Heart left ventricle (tissue), 16 donors: ENCODE measurements around the gene YPEL5. TPM values are rescaled to one million over a fixed set of nuclear protein-coding genes. Genes with fewer than 3 reads are reported as not detected.
"Not testable (repeated sequence)": the region's sequence is repeated elsewhere in the genome, so short reads cannot be mapped to it uniquely, and the experiment has no call there.

Experiments
- ATAC-seq, 4 donors: fragments of 200-7000 bp; cut with Tn5 transposase; one replicate each; pipeline ENCODE4 v1.9.1; 2020 to 2022; ENCODE audit warnings: moderate library complexity in 4 of 4, mild to moderate bottlenecking in 3 of 4, moderate number of reproducible peaks in 1 of 4
- DNase-seq, 5 donors: peaks; one replicate each; pipeline ENCODE4 v3.0.0-alpha.2; 2020
- H3K27ac ChIP-seq, 12 donors: fragments of 200-600 bp; sonication (generic) in 4 of 12; one replicate each; pipeline versions ENCODE4 v1.5.0 to v1.8.0; 2016 to 2022; ENCODE audit warnings: mild to moderate bottlenecking in 2 of 12
- H3K27me3 ChIP-seq, 9 donors: fragments of 200-600 bp; sonication (generic) in 2 of 9; one replicate each; pipeline versions ENCODE4 v1.5.1 to v1.8.0; 2016 to 2022; ENCODE audit warnings: mild to moderate bottlenecking in 3 of 9
- H3K36me3 ChIP-seq, 9 donors: fragments of 200-600 bp; sonication (generic) in 2 of 9; one replicate each; pipeline versions ENCODE4 v1.5.0 to v1.8.0; 2018 to 2022; ENCODE audit warnings: mild to moderate bottlenecking in 2 of 9
- H3K4me1 ChIP-seq, 12 donors: fragments of 200-600 bp; sonication (generic) in 4 of 12; one replicate each; pipeline versions ENCODE4 v1.5.0 to v1.8.0; 2016 to 2022; ENCODE audit warnings: mild to moderate bottlenecking in 3 of 12
- H3K4me3 ChIP-seq, 12 donors: fragments of 200-600 bp; sonication (generic) in 4 of 12; one replicate each; pipeline versions ENCODE4 v1.5.0 to v1.8.0; 2017 to 2022; ENCODE audit warnings: mild to moderate bottlenecking in 9 of 12, moderate library complexity in 4 of 12
- H3K9me3 ChIP-seq, 12 donors: fragments of 200-600 bp; sonication (generic) in 4 of 12; one replicate each; pipeline versions ENCODE4 v1.5.0 to v1.8.0; 2016 to 2022; ENCODE audit warnings: mild to moderate bottlenecking in 1 of 12
- POLR2A ChIP-seq, 2 donors: fragments of 450-650 bp; IDR thresholded peaks; one replicate each; pipeline ENCODE4 v1.6.1; 2017; ENCODE audit warnings: antibody characterized with exemption in 2 of 2, mild to moderate bottlenecking in 2 of 2, moderate library complexity in 2 of 2
- WGBS, 4 donors: extraction: QIAGEN DNeasy Blood & Tissue Kit in 2 of 4; methylation state at CpG; one replicate each; pipeline versions ENCODE4 v1.1.5 to v1.1.7; 2013 to 2018; 5-methylcytosine and 5-hydroxymethylcytosine counted together
- intact Hi-C, 10 donors: fragments of 100-400 bp; cut with DNase I; formaldehyde crosslinking; loops; one replicate each; pipeline versions ENCODE4 v1.11.1 to v1.14.2; 2022
- long read RNA-seq, 3 donors: library from polyadenylated mRNA; unstranded; transcript quantifications; one replicate each; pipeline ENCODE4 v2.0.0, GENCODE V29; 2020 to 2021
- polyA plus RNA-seq, 2 donors: library from polyadenylated mRNA; stranded (reverse); fragments of 200-250 nt; gene quantifications; one replicate each; pipeline ENCODE4 v1.2.3, GENCODE V29; 2013
- total RNA-seq, 9 donors: library from RNA; depleted of rRNA in 2 of 9; stranded (reverse); fragments of >200 nt in 2 of 9; fragmentation: NEBNext Ultra II Directional in 3 of 9; extraction: Animal tissue kit (Norgen Biotek cat#: 25700) in 3 of 9; gene quantifications; one replicate each; pipeline versions ENCODE4 v1.1.0 to v1.2.4, GENCODE V29; 2016 to 2023
- TF ChIP-seq, protein P1 (sequence below), 12 donors: fragments of 200-600 bp; sonication (generic) in 4 of 12; IDR thresholded peaks; one replicate each; pipeline versions ENCODE4 v1.5.0 to v1.8.0; 2018 to 2022; ENCODE audit warnings: antibody characterized with exemption in 12 of 12, mild to moderate bottlenecking in 5 of 12
- donor health status: ischemic (EF 13 %, LVEDD 7.1; RV severe dilation, severe dysfunction).
- donor health status: healthy with polysubstance abuse.
- donor health status: DM: no; HTN: yes; CAD: no.
- donor health status: DM: no; HTN: no; CAD: no.
- donor health status: ischemic (EF 25% LVEDD 6.9; RV normal size, moderate dysfunction).
- donor health status: ischemic (EF 25% LVEDD 5.7; RV mildly dilated, moderate dysfunction).
- donor health status: healthy.
- donor health status: DM: yes; HTN: yes; CAD: no.
- donor health status: ischemic (EF 35%, LVEDD 5.7; RV mildly dilated, moderate dysfunction).
- donor health status: nonischemic (EF 11% LVEDD 7.7; RV severe dilation, severe dysfunction).
- donor health status: DM: yes; HTN: yes; CAD: no.
- donor health status: PGD.
- donor health status: ischemic (EF 29% LVEDD 5.4; RV normal size, mild dysfunction).
- donor health status: nonischemic (EF 23%, LVEDD 6.1; RV moderate dilation, normal function).

YPEL5 gene
- 10 to 100 TPM; 44.7 to 90.6 (median 66.5) TPM for total RNA-seq
- polyA plus RNA-seq, result 10 to 100 TPM; 36.4 to 42.0 TPM
- long read RNA-seq, donor 1, transcript YPEL5-201 (3 exons, 2,182 nt), result major isoform, 43 of 65 reads
- long read RNA-seq, donor 1, partial matches to known transcripts, result 0 of 65 reads
- long read RNA-seq, donor 1, other reads (novel, unspliced or antisense), result 15 of 65 reads
- long read RNA-seq, donor 2, transcript YPEL5-202 (4 exons, 2,499 nt), result minor isoform, 15 of 233 reads
- long read RNA-seq, donor 2, transcript YPEL5-201 (3 exons, 2,182 nt), result major isoform, 169 of 233 reads
- long read RNA-seq, donor 2, partial matches to known transcripts, result 4 of 233 reads
- long read RNA-seq, donor 2, other reads (novel, unspliced or antisense), result 34 of 233 reads
- long read RNA-seq, donor 3, transcript YPEL5-201 (3 exons, 2,182 nt), result major isoform, 50 of 67 reads
- long read RNA-seq, donor 3, partial matches to known transcripts, result 0 of 67 reads
- long read RNA-seq, donor 3, other reads (novel, unspliced or antisense), result 10 of 67 reads

DNA sequence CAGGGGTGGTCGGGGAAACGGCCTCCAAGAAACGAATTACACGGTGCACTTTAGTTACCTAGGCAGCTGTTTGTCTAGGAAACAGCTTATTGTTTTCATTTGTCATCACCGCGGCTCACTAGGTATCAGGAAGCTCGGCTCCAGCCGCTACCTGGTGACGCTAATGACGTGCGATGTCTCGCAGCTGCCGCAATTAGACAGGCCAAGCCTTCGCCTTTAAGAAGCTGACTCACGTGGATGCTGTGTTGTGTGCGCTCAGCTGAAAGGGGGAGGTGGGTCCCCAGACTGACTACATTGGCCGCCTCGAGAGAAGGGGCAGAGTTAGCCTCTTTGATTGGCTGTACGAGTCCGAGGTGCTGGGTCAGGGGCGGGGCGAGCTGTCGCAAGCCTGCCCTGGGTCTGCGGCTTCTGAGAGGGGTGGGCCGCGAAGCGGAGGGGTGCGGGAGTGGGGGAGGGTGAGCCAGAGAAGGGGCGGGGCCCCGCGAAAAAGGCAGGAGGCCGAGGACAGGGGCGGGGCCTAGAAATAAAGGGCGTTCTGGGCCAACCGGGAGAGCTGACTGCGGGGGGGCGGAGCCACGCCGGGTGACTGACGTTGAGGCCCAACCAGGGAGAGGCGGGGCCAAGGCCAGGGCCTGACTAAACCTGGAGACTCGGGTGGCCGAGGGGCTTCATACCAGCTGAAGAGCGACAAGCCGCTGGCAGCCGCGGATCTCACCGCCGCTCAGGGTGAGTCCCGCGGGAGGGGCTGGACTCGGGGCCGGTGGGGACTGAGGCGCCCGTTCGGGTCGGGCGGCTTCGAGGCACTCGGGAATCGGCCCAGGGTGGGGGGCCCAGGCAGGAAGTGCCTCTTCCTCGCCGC, at the start of gene YPEL5:
Gene YPEL5, plus strand, starts transcription at position 671 of the 859 bp plus-strand sequence. CDS start 9,645 bp downstream, outside the sequence.
- intact Hi-C loops, result no loop called here
- Histone ChIP-seq H3K4me3 (peak within 1 kb of the TSS; percentile 72 to 99 (median 96)), H3K4me1 (peaks cover 5 to 44% (median 39%) of the 10 kb centered on the region in 12 donors), H3K27me3 (no peaks in the 10 kb centered on the region), H3K36me3 (peaks cover 0 to 31% (median 10%) of the 10 kb centered on the region in 9 donors), H3K27ac (peak within 1 kb of the TSS; percentile 93 to 100 (median 99)), H3K9me3 (no peaks in the 10 kb centered on the region)
- peak; percentile 85 to 93 for TF ChIP-seq POLR2A (IDR thresholded peaks at IDR 0.05)
- TF ChIP-seq, protein P1, sequence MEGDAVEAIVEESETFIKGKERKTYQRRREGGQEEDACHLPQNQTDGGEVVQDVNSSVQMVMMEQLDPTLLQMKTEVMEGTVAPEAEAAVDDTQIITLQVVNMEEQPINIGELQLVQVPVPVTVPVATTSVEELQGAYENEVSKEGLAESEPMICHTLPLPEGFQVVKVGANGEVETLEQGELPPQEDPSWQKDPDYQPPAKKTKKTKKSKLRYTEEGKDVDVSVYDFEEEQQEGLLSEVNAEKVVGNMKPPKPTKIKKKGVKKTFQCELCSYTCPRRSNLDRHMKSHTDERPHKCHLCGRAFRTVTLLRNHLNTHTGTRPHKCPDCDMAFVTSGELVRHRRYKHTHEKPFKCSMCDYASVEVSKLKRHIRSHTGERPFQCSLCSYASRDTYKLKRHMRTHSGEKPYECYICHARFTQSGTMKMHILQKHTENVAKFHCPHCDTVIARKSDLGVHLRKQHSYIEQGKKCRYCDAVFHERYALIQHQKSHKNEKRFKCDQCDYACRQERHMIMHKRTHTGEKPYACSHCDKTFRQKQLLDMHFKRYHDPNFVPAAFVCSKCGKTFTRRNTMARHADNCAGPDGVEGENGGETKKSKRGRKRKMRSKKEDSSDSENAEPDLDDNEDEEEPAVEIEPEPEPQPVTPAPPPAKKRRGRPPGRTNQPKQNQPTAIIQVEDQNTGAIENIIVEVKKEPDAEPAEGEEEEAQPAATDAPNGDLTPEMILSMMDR (IDR thresholded peaks at IDR 0.05), result no peak
- ATAC-seq (peak; percentile 96 to 99 (median 98)), DNase-seq (peak; percentile 99 to 100 (median 99))
- 0 to 2% (median 0%) methylated on average over 39 to 63 of the region's 63 CpGs for WGBS, 4 donors

- intact Hi-C loops, result no loop called here
- Histone ChIP-seq H3K4me3 (no peak overlapping the region), H3K36me3 (no peaks in the 10 kb centered on the region), H3K27me3 (peaks cover 0 to 27% (median 6%) of the 10 kb centered on the region in 9 donors), H3K9me3 (no peaks in the 10 kb centered on the region), H3K27ac (no peak overlapping the region), H3K4me1 (no peaks in the 10 kb centered on the region)
- TF ChIP-seq, protein P1 (IDR thresholded peaks at IDR 0.05), result no peak
- no peak for TF ChIP-seq POLR2A (IDR thresholded peaks at IDR 0.05)
- WGBS, 4 donors, result 72 to 83% (median 78%) methylated on average over 10 of the region's 10 CpGs
- DNase-seq (no peak), ATAC-seq (no peak)
Measured at GRCh38 chr2:30098266-30099005, 48.4 kb upstream of the YPEL5 start.

DNA sequence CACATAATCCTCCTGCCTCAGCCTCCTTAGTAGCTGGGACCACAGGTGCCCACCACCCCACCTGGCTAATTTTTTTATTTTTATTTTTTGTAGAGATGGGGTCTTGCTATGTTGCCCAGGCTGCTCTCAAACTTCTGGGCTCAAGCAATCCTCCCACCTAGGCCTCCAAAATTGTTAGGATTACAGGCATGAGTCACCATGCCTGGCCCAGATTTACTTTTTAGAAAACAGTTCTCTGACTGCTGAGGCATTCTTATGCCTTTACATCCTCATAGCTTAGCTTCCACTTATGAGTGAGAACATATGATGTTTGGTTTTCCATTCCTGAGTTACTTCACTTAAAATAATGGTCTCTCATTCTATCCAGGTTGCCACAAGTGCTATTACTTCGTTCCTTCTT, 47.4 kb upstream of the YPEL5 start:
- intact Hi-C loops, H3K9me3 ChIP-seq, H3K4me1 ChIP-seq, H3K36me3 ChIP-seq, H3K27ac ChIP-seq, H3K4me3 ChIP-seq, ATAC-seq, DNase-seq: not testable (repeated sequence)
- 63 to 82% (median 66%) methylated on average over 1 of the region's 1 CpG for WGBS, 4 donors
- peaks cover 0 to 24% (median 6%) of the 10 kb centered on the region in 9 donors for H3K27me3 ChIP-seq

DNA sequence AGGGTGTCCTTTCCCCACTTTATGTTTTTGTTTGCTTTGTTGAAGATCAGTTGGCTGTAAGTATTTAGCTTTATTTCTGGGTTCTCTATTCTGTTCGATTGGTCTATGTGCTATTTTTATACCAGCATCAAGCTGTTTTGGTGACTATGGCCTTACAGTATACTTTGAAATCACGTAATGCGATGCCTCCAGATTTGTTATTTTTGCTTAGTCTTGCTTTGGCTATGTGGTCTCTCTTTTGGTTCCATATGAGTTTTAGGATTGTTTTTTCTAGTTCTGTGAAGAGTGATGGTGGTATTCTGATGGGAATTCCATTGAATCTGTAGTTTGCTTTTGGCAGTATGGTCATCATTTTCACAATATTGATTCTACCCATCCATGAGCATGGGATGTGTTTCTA, 46.1 kb upstream of the YPEL5 start:
- DNase-seq, H3K4me3 ChIP-seq, H3K4me1 ChIP-seq, H3K36me3 ChIP-seq, intact Hi-C loops, ATAC-seq, H3K9me3 ChIP-seq, H3K27ac ChIP-seq: not testable (repeated sequence)
- peaks cover 0 to 14% (median 5%) of the 10 kb centered on the region in 9 donors for H3K27me3 ChIP-seq
- WGBS, 4 donors, result 68 to 85% (median 74%) methylated on average over 3 of the region's 3 CpGs
